Activated CD4-positive, alpha-beta T cell treated with anti-CD3 and anti-CD28 coated beads for 24 hours (primary cell): Measurements from ENCODE around the gene LRP6.
"Not testable (repeated sequence)": the region's sequence is repeated elsewhere in the genome, so short reads cannot be mapped to it uniquely, and the experiment has no call there.

Experiments
- DNase-seq, 2 donors: peaks; one replicate each; pipeline ENCODE4 v3.0.0-alpha.2; 2020; ENCODE audit warnings: low read depth in 2 of 2

Gene LRP6

DNA sequence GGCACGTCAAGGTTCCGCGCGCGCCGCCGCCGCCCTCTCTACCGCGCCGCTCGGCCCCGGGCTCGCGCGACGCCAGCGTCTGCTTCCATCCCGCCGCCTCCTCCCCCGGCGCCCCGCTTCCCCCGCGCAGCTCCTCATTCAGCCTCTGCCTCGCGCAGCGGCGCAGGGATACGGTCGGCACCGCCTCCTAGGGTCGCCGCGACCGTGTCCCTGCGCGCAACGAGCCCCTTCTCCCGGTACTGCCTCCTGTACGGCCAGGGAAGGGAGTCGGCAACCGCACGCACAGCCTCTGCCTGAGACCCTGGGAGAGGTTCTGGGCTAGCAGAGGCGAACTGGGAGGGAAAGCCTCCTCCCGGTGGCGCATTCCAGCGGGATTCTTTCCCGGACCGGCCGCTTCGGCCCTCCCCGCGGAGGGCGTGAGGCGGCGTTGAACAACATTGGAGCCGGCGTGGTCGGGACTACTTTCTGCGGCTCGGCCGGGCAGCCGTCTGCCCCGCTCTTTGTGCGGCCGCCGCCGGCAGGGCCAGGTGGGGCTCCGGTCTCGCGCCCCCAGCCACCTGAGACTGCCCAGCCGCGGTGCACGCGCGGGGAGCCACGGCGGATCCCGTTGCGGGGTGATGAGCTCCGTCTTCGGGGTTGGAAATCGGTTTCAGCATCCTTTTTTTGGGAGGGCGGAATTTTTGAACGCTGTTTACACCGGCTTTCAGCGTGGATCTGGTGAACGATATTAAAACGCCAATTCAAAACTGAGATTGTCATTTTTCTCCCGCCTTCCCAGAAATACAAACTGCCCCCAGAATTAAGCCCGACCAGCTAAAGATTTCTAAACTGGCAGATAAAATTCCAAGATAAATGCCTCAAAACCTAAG lies at the start of gene LRP6:
TSS of gene LRP6 (minus strand) at position 172 of the 869 bp plus-strand sequence. CDS start 309 bp downstream, outside the sequence.
- peak; percentile 67 to 68 for DNase-seq

DNA sequence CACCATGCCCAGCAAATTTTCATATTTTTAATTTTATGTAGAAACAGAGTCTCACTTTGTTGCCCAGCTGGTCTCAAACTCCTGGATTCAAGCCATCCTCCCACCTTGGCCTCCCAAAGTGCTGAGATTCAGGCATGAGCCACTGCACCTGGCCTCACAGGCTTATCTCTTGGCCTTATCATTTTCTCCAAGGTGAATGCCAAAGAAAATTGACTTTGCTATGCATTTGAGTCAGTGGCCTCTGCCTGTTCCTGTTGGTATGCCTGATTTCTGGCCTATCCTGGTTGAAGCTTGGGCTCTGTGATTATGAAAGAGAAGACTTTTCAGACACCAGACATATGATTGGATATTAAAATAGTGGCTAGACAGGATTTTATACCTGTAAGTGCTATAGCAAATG lies 49.0 kb upstream of the LRP6 start:
- DNase-seq, result no peak

DNA sequence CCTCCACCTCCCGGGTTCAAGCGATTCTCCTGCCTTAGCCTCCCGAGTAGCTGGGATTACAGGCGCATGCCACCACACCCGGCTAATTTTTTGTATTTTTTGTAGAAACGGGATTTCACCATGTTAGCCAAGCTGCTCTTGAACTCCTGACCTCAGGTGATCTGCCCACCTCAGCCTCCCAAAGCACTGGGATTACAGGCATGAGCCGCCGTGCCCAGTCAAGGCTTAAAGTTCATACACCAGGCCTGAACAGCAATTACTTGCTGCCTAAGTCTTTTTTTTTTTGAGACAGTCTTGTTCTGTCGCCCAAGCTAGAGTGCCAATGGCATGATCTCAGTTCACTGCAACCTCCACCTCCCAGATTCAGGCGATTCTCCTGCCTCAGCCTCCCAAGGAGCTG lies 43.9 kb upstream of the LRP6 start:
- not testable (repeated sequence) for DNase-seq

DNA sequence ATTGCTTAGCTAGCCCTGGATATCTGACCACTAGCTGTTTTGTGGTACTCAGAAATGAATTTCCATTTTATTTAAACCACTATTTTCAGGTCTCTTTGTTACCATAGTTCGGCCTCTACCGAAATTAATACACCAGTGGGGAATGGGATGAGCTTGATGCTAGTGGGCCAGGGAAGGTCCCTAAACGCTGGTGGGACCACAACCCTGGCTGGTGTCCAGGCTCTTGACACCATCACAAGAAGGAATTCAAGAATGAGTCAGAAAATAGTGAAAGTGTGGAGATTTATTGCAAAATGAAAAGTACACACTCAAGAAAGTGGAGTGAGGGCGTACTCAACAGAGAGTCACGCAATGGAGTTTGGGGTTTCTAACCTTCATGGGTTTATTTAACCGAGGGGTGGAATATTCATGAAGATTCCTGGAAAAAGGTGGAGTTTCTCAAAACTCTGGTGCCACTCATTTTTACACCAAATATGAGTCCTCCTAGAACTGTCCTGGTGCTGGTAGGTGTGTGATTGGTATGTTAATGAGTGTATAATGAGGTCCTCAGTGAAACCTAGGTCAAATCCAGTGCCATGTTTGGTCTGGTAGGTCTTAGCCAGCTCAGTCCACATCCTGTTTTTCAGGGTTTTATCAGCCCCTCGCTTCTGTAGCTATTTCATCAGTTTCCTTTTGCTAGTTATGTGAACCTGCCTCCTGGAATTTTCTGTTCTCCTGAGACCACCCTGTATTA lies 38.9 kb upstream of the LRP6 start:
- no peak for DNase-seq

DNA sequence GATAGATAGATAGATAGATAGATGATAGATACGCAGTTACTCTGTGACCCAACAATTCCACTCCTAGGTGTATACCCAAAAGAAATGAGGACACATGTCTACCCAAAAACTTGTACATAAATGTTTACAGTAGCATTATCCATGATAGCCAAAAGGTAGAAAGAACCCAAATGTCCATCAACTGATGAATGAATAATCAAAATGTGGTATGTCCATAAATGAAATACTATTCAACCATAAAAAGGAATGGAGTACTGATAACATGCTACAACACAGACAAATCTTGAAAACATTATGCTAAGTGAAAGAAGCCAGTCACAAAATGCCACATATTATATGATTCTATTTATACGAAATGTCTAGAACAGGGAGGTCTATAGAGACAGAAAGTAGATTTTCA lies 36.1 kb upstream of the LRP6 start:
- no peak for DNase-seq

DNA sequence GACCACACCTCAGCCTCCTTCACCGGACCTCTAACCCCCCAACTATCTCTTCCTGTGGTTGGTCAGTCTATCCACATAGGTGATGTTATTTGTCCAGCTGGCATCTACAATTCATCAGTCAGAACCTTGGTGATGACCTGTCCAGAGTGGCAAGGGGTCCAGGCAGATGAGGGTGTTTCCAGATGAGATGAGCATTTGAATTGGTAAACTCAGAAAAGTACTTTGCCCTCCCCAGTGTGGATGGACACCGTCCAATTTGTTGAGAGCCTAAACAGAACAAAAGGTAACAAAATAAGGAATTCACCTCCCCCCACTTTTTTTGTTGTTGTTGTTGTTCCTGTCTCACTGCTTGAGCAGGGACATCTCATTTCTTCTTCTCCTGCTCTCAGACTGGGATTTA lies 34.3 kb upstream of the LRP6 start:
- DNase-seq, result no peak

DNA sequence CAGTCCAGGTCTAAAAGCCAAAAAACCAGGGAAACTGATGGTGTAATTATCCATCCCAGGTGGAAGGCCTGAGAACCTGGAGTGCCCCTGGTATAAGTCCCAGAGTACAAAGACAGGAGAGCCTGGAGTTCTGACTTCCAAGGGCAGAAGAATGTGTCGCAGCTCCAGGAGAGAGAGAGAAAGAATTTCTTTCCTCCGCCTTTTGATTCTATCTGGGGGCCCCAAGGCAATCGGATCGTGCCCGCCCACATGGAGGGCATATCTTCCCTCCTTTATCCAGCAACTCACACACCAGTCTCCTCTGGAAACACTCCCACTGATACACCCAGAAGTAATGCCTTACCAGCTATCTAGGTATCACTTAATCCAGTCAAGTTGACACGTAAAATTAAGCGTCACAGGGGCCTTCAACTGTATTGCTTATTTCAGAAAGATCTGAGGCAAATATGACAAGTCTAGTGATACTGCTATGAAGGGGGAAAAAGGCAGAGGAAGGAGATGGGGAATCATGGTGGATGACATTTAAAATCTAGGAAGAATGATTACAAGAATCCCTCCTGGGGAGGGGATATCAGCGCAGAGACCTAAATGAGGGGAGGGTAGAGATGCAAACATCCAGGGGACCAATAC lies 30.5 kb upstream of the LRP6 start:
- no peak for DNase-seq

DNA sequence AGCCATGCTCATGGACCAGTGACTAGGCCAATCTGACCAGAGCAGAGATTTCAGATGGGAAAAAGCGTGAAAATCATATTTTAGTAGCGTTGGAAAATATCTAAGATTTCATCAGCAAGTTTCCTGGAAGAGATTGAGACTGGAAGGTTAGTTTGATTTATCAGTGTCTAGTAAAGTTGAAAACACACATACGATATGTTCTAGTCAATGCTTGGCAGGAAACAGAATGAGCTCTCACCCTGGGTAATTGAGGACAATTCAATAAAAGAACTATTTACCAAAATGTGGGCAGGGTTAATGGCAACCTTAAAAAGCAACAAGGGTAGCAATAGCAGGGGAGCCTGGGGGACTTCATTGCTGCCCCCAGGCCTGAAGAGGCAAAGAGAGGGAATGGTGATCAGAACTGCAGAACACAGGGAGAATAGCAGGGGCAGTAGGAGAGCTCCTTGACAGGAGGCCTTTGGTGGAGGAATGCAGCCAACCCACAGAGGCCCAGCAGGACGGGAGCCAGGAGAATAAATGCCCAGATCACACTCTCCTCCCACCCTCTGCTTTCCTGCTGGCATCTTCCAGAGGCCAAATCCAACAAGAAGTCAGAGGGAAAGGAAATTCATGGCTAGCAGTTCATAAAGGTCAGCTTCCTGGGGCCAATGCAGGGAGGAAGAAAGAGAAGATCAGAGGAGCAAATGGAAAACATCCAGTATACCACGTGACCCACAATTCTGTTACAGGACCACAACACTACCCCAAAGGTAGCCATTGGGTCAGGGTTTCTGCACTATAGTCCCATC lies 27.6 kb upstream of the LRP6 start:
- no peak for DNase-seq

DNA sequence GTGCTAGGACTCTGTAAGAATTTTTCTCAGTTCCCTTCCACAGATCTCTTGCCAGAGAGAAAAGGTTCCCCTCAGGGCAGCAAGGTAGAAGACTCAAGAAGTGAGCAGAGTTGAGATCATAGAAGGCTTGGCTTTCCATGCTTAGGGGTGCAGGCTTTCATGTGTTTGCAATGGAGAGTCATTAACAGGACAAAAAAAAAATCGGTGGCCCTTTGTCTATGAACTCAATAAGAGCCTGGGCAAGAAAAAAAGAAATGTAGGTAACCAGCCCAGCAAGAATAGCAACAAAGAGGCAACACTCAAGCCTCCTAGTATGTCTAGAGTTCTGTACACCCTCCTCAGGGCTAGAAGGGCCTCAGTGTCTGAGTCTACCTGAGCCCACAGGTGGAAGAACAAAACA lies 23.4 kb upstream of the LRP6 start:
- no peak for DNase-seq

DNA sequence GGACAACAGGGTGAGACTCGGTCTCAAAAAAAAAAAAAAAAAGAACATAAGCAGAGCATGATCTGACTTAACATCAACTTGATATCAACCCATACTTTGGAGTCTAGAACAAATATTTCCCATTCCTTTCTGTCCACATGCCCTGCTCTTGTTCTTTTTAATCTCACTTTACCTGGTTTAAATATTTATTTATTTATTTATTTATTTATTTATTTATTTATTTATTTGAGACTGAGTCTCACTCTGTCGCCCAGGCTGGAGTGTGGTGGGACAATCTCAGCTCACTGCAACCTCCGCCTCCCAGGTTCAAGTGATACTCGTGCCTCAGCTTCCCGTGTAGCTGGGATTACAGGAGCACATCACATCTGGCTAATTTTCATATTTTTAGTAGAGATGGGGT lies 19.6 kb upstream of the LRP6 start:
- no peak for DNase-seq

DNA sequence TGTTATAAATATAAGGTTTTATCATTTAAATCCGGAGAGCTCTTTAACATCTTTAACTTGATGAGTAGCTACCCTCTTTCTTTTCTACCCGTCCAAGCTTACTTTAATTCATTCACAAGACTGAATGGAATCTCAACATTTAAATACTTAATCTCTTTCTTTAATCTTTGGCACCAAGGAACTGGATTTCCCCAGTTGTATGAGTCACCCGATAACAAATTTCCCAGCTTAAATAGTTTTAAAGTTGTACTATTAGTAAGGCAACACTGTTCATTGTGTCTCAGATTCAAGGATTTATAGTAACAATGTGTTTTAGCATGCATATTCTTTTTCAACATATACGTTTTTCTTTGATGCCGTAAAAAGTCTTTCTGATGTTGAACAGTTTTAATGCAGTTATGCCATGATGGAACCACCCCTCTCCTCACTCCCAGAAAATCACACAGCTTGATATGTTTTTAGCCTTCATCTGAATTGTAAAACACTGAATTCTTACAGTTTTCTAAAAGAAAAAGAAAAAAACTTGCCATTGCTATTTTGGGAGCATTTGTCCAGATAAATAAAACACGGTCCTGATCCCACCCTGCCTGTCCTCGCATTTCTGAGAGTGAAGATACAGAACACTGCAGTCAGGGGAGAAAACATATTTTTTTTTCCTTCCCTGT lies 16.0 kb upstream of the LRP6 start:
- no peak for DNase-seq

DNA sequence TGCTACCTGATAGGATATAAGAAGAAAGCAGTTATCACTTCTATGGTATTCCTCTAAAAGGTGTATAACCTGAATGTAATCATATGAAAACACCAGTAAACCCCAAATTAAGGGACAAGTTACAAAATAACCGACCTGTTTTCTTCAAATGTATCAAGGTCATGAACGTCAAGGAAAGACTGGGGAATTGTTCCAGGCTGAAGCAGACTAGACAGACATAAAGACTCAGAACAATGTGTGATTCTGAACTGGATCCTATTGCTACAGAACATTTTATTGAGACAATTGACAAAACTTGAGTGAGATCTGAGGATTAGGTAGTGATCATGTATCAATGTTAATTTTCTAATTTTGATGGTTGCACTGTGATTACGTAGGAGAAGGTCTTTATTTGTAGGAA lies 15.4 kb upstream of the LRP6 start:
- DNase-seq, result no peak

DNA sequence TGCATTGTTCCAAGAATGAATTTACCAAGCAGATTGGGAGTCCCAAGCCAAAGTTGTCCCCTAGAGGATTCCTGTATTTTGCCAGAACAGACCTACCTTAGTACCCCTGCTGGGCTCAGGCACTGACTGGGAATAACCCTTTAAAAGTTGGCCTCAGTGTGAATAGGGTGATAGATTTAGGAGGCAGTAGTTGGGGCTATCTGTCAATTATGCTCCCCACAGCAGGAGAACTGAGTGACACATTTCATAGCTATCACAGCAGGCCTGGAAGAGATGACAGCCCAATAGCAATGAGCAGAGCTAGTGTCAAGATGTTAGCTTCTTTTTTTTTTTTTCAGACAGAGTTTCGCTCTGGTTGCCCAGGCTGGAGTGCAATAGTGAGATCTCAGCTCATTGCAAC lies 14.3 kb upstream of the LRP6 start:
- DNase-seq, result no peak

DNA sequence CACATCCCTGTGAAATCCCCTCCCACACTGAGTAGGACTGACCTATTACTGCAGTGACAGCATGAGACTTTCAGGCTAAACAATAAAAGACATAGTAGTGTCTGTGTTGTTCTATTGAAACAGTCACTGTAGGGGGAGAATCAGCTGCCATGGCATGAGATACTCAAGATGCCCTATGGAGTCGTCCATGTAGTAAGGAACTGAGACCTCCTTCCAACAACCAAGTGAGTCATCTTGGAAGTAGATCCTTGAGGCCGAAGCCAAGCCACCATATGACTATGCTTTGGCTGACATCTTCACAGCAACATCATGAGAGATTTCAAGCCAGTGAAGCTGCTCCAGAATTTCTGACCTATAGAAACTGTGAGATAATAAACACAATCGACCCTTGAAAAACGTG lies 12.1 kb upstream of the LRP6 start:
- no peak for DNase-seq

DNA sequence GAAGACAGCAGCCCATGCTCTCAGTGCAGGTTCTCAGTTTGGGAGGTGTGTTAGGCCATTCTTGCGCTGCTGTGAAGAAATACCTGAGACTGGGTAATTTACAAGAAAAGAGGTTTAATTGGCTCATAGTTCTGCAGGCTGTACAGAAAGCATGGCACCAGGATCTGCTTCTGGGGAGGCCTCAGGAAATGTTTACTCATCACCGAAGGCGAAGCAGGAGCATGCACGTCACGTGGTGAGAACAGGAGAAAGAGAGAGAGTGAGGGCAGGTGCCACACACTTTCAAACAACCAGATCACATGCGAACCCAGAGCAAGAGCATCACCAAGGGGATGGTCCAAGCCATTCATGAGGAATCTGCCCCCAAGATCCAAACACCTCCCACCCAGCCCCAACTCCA lies 9.0 kb upstream of the LRP6 start:
- no peak for DNase-seq

DNA sequence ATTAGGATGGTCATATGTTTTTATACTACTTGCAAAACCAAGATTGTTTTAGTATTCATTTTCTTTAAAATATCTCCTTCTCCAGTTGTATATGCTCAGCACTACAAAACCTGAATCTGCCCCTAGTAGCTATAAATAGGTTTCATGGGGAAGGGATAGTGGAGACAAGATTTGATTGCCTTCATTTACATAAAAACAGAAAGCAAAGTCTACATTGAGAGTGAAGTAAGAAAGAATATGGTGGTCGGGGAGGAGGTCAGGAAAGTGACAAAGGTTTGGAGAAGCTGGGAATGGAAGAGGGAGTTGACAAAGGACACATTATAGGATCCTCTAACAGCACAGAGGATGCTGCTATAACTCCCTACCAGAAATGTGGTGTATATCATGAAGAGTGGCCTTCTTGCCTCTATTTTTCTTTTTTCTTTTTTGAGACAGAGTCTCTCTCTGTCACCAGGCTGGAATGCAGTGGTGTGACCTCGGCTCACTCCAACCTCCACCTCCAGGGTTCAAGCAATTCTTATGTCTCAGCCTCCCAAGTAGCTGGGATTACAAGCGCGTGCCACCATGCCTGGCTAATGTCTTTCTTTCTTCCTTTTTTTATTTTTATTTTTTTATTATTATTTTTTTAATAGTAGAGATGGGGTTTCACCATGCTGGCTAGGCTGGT lies 6.6 kb upstream of the LRP6 start:
- no peak for DNase-seq

DNA sequence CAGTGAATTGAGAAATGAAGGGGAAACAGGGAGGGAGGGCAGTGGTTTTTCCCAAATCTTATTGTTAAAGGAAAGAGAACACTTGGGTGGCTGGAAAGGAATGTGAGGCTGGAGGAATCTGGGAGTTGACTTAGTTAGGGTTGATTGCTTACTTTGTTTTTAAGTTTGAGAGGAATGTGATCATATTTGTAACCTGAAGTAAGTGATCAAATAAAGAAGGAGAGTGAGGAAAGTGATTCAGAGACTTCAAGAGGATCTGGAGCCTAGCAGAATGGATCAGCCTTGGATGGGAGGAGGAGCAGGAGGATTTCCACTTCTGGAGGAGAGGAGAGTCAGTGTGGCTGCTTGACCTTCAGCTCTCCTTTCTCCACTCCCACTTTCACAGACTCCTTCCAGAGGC lies 6.0 kb upstream of the LRP6 start:
- DNase-seq, result no peak

DNA sequence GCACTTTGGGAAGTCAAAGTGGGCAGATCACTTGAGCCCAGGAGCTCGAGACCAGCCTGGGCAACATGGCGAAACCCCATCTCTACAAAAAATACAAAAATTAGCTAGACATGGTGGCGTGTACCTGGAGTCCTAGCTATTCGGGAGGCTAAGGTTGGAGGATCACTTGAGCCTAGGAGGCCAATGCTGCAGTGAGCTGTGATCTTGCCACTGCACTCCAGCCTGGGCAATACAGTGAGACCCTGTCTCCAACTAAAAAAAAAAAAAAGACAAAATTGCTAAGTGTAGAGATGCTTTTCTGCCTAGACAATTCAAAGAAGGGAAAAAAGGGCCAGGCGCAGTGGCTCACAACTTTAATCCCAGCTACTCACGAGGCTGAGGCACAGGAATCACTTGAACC lies 3.4 kb upstream of the LRP6 start:
- DNase-seq, result no peak

DNA sequence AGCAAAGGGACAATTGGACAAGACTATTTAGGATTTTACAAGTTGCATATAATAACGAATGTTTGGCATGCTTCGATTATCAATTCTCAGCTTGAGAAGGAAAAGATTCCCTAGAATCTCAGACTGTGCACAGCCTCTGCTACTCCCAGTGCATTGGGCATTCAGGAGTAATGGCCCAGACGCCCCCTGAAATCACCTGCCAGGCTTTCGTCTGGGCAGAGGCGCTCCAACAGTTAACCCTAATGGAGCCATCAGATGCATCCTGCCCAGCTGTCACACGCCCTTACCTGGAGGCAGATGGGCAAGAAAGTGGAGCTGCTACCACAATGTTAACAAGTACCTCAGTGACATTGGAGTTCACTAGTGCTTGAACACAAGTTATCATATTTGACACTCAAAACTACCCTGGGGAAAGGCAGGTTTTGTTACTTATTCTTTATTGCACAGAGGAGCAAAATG lies 927 bp upstream of the LRP6 start:
- no peak for DNase-seq

DNA sequence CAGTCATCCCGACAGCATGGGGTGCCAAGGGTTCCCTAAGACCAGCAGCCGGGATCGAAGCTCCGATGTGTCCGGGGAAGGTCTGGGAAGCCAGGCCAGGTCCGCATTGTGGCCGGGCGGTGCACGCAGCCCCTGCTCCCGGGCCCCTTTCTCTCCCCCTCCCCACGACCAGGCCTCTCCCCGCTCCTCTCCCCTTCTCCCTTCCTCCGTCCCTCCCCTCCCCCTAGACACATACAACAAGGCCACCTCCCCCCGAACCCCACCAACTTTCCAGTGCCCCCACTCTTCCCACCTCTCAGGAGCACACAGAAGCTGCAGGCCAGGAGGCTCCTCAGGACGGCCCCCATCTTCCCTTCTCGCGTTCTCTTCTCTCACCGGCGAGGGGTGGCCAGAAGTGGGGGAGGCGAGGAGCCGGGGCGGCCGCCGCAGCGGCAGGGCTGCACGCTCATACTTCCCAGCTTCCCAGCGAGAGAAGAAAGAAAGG lies 413 bp downstream of the LRP6 start:
- no peak for DNase-seq
